ENCODE results near the gene ZNF37A.
"Not testable (repeated sequence)": the region's sequence is repeated elsewhere in the genome, so short reads cannot be mapped to it uniquely, and the experiment has no call there.

ZNF37A gene

DNA sequence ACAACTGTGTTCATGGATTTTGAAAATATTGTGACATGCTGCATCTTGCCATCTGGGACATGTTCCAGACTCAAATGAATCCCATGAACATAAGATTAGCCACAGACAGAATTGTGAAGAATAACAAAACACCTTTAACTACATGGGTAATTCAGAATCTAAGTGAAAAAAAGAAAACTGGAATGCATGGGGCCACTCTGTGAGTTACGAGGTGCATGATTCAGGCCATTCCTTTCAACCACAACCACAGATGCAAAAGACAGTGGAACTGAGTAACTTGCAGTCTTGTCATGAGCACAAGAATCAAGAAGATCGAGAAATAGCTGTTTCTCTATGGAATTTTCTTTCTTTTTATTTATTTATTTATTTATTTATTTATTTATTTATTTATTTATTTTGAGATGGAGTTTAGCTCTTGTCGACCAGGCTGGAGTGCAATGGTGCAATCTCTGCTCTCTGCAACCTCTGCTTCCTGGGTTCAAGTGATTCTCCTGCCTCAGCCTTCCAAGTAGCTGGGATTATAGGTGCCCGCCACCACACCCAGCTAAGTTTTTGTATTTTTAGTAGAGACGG, 56.8 kb downstream of the ZNF37A start:
- not testable (repeated sequence) for DNase-seq

GRCh38 chr10:38156416-38157269, 62.5 kb downstream of the ZNF37A start:
- no peak for DNase-seq

- no peak for DNase-seq
These were observed 63.1 kb downstream of the ZNF37A start for GRCh38 chr10:38157270-38157685.

DNA sequence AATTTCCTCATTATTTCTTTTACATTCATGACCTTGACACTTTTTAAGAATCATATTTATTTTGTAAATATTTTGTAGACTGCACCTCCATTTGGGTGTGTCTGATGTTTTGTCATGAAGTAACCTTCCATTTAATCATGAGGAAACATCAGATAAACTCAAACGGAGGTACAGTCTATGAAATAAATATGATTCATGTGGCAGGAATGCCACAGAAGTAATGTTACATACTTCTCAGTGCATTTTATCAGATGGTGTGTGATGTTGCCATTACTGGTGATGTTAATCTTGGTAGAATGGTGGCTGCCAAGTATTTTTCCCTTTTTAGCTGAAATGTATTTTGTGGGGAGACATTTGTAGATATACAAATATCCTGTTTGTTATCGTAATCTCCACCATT, 64.9 kb downstream of the ZNF37A start:
- no peak for DNase-seq

DNA sequence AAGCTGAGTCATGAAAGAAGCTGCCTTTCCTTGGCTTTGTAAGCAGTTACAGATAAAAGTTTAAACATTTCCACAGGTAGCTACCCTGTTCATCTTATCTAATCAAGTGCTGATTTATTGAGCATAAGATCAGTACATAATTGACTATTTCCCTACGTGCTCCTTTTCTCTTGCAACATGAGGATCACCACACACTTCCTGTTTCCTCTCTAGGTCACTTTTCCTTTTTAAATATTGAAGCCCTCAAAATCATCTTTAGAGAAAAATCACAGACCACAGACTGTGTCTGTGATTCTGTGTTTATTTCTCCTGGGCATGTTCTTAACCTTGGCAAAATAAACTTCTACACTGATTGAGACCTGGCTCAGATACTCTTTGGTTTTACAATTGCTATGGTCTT, 69.5 kb downstream of the ZNF37A start:
- no peak for DNase-seq

DNA sequence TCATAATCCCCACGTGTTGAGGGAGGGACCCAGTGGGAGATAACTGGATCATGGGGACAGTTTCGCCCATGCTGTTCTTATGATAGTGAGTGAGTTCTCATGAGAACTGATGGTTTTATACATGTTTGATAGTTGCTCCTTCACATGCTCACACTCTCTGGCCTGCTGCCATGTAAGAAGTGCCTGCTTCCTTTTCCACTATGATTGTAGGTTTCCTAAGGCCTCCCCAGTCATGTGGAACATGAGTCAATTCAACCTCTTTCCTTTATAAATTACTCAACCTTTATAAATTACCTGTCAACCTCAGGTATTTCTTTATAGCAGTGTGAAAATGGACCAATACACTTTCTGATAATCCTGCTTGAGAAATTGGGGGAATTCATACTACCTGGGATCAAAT, 80.2 kb downstream of the ZNF37A start:
- DNase-seq = no peak

- no peak for DNase-seq
These were observed 90.3 kb downstream of the ZNF37A start for GRCh38 chr10:38184477-38184876.
